GM19467 (cell line): ENCODE measurements around the gene ANKRD33.
"Not testable (repeated sequence)": the region's sequence is repeated elsewhere in the genome, so short reads cannot be mapped to it uniquely, and the experiment has no call there.

Experiments
- ATAC-seq: cut with Tn5 transposase; IDR thresholded peaks from one replicate; pipeline ENCODE4 v1.9.1; 2021; ENCODE audit warnings: mild to moderate bottlenecking, moderate library complexity; ENCODE audit not compliant: unreplicated experiment

ANKRD33 gene

GRCh38 chr12:51874486-51874885 is 13.4 kb upstream of the ANKRD33 start:
- no peak for ATAC-seq

- ATAC-seq, result no peak
Observed at GRCh38 chr12:51879102-51879501, 8.8 kb upstream of the ANKRD33 start.

- ATAC-seq, result no peak
Observed at GRCh38 chr12:51883295-51883694, 4.6 kb upstream of the ANKRD33 start.

- ATAC-seq, result no peak
Observed at GRCh38 chr12:51883998-51884675, 3.8 kb upstream of the ANKRD33 start.

- ATAC-seq, result no peak
Observed at GRCh38 chr12:51884676-51885229, 3.1 kb upstream of the ANKRD33 start.

GRCh38 chr12:51885294-51886020 is 2.4 kb upstream of the ANKRD33 start:
- not testable (repeated sequence) for ATAC-seq

GRCh38 chr12:51886021-51886710 is 1.7 kb upstream of the ANKRD33 start:
- no peak for ATAC-seq

GRCh38 chr12:51888316-51889215 is 663 bp downstream of the ANKRD33 start:
- no peak for ATAC-seq

- no peak for ATAC-seq
Observed at GRCh38 chr12:51889216-51890132, 1.6 kb downstream of the ANKRD33 start.

- ATAC-seq, result no peak
Observed at GRCh38 chr12:51890133-51890464, 2.2 kb downstream of the ANKRD33 start.

GRCh38 chr12:51890511-51891171 is 2.7 kb downstream of the ANKRD33 start:
- no peak for ATAC-seq

GRCh38 chr12:51891843-51892242 is 3.9 kb downstream of the ANKRD33 start:
- ATAC-seq, result no peak

- ATAC-seq, result no peak
Observed at GRCh38 chr12:51893786-51894185, 5.9 kb downstream of the ANKRD33 start.

- ATAC-seq, result no peak
Observed at GRCh38 chr12:51895378-51896135, 7.7 kb downstream of the ANKRD33 start.

- no peak for ATAC-seq
Observed at GRCh38 chr12:51896236-51896635, 8.3 kb downstream of the ANKRD33 start.

GRCh38 chr12:51897181-51897580 is 9.3 kb downstream of the ANKRD33 start:
- ATAC-seq, result no peak

GRCh38 chr12:51898506-51898905 is 10.6 kb downstream of the ANKRD33 start:
- no peak for ATAC-seq

- ATAC-seq, result no peak
Observed at GRCh38 chr12:51898937-51899336, 11.0 kb downstream of the ANKRD33 start.
